ENCODE data around the gene PLVAP. TPM values are rescaled to one million over a fixed set of nuclear protein-coding genes. Genes with fewer than 3 reads are reported as not detected.
A peak's percentile ranks its signal among the peaks of the same experiment; 100 is the strongest.

The PLVAP gene
- total and polyA plus RNA-seq, 2 experiments from 2014 or later = not detected

- Histone ChIP-seq H4K20me1 (replicated peaks; ENCODE audit: insufficient read depth) (no peaks in the 10 kb centered on the region), H3K27me3 (ENCODE audit: insufficient read depth) (no peaks in the 10 kb centered on the region), H2AFZ (peak overlapping the region; percentile 63; the same call in 1 of the 2 replicates), H3K4me1 (ENCODE audit: insufficient read depth) (peaks cover 17% of the 10 kb centered on the region), H3K36me3 (ENCODE audit: insufficient read depth) (no peaks in the 10 kb centered on the region), H3F3A (replicated peaks; ENCODE audit: low read depth) (0 out of 2 replicates have a peak, but pooled peaks cover 7% of the 10 kb centered on the region), H3K79me2 (replicated peaks; ENCODE audit: insufficient read depth) (no peaks in the 10 kb centered on the region), H3K4me2 (peak overlapping the region; percentile 85), H3K9me2 (ENCODE audit: insufficient read depth) (no peaks in the 10 kb centered on the region), H3K4me3 (peak overlapping the region; percentile 62), H3K27ac (ENCODE audit: low read depth) (peak overlapping the region; percentile 90)
- Mint-ChIP-seq H3K27me3 (ENCODE audit: insufficient read depth, low read depth, poor library complexity) (peaks cover 12% of the 10 kb centered on the region), H3K9me3 (no peaks in the 10 kb centered on the region), H3K4me3 (peak overlapping the region; percentile 83), H3K4me1 (peaks cover 28% of the 10 kb centered on the region), H3K36me3 (ENCODE audit: low read depth) (peaks cover 9% of the 10 kb centered on the region; the same call in 2 of the 3 replicates), H3K27ac (peak overlapping the region; percentile 95)
- ATAC-seq (peak; percentile 81), DNase-seq (ENCODE audit: low spot score) (peak; percentile 92)
- peak; percentile 50 for TF ChIP-seq POLR2AphosphoS5 (IDR thresholded peaks at IDR 0.05; ENCODE audit: low read depth)
- TF ChIP-seq EZH2 (IDR thresholded peaks at IDR 0.05; ENCODE audit: low read depth, unreplicated experiment) = no peak
Measured at GRCh38 chr19:17402982-17403855, 26.1 kb upstream of the PLVAP start.

DNA sequence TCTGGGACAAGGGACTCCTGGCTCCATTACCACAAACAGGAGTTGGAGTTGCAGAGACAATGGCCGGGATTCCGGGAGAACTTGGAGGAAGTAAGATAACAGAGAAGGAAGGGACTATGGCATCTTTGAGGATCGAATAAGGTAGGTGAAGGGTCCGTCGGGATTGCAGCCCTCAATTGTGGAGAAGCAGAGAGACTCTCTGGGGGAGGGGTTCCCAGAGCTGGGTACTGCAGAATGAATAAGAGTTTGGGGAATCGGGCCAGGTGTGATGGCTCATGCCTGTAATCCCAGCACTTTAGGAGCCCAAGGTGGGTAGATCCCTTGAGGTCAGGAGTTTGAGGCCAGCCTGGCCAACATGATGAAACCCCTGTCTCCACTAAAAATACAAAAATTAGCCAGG, 24.5 kb upstream of the PLVAP start:
- no peak overlapping the region for H3K27ac ChIP-seq (ENCODE audit: low read depth)
- H3K27me3 ChIP-seq (ENCODE audit: insufficient read depth) = no peaks in the 10 kb centered on the region
- ATAC-seq (no peak), DNase-seq (ENCODE audit: low spot score) (no peak)
- Mint-ChIP-seq H3K4me1 (peaks cover 20% of the 10 kb centered on the region), H3K36me3 (ENCODE audit: low read depth) (peaks cover 9% of the 10 kb centered on the region; the same call in 1 of the 3 replicates), H3K27ac (no peak overlapping the region), H3K9me3 (no peaks in the 10 kb centered on the region), H3K4me3 (no peak overlapping the region), H3K27me3 (ENCODE audit: insufficient read depth, low read depth, poor library complexity) (peaks cover 14% of the 10 kb centered on the region)
- no peaks in the 10 kb centered on the region for H3K79me2 ChIP-seq (replicated peaks; ENCODE audit: insufficient read depth)
- H3F3A ChIP-seq (replicated peaks; ENCODE audit: low read depth) = 0 out of 2 replicates have a peak, but pooled peaks cover 3% of the 10 kb centered on the region
- no peak for TF ChIP-seq ZNF331 (CRISPR knock-in tag; IDR thresholded peaks at IDR 0.05; ENCODE audit: low read depth)
- no peak for TF ChIP-seq POLR2AphosphoS5 (IDR thresholded peaks at IDR 0.05; ENCODE audit: low read depth)
- no peak for TF ChIP-seq CTCF (conservative IDR thresholded peaks at IDR 0.05; ENCODE audit: low read depth in 2 of 2)
- H4K20me1 ChIP-seq (replicated peaks; ENCODE audit: insufficient read depth) = no peaks in the 10 kb centered on the region
- no peaks in the 10 kb centered on the region for H3K36me3 ChIP-seq (ENCODE audit: insufficient read depth)
- no peak overlapping the region for H3K4me3 ChIP-seq
- H3K9me2 ChIP-seq (ENCODE audit: insufficient read depth) = no peaks in the 10 kb centered on the region
- peaks cover 17% of the 10 kb centered on the region for H3K4me1 ChIP-seq (ENCODE audit: insufficient read depth)
- H3K4me2 ChIP-seq = no peak overlapping the region
- H2AFZ ChIP-seq = no peak overlapping the region

DNA sequence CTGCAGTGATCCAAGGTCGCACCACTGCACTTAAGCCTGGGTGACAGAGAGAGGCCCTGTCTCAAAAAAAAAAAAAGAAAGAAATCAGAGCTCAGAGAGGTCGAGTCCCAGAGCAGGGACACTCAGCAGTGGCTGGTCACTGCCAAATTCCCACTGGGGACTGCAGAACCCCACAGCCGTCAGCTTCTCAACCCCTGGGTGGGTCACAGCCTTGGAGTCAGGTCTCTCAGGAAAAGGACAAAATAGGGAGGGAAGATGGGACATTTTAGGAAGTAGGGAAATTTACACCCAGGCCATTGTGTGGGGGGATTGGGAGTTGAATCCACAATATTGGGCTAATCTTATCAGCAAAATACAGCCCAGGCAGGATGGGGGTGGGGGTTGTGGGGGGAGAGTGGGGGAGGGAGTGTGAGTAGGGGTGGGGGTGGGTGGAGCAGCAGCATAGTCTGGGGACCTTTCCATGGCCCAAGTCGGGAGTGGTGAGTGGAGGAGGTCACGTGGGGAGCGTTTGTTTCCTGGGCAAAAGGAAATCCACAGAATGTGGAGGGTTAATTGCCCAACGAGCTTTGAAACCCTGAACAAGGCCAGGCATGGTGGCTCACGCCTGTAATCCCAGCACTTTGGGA, 21.9 kb upstream of the PLVAP start:
- no peaks in the 10 kb centered on the region for H3F3A ChIP-seq (replicated peaks; ENCODE audit: low read depth)
- DNase-seq (ENCODE audit: low spot score) (no peak), ATAC-seq (no peak)
- no peaks in the 10 kb centered on the region for H3K9me3 Mint-ChIP-seq
- H3K9me2 ChIP-seq (ENCODE audit: insufficient read depth) = no peaks in the 10 kb centered on the region
- H4K20me1 ChIP-seq (replicated peaks; ENCODE audit: insufficient read depth) = no peaks in the 10 kb centered on the region; the same call in 1 of the 2 replicates
- H3K79me2 ChIP-seq (replicated peaks; ENCODE audit: insufficient read depth) = no peaks in the 10 kb centered on the region
- H3K4me3 ChIP-seq = no peak overlapping the region
- no peak for TF ChIP-seq JUNB (IDR thresholded peaks at IDR 0.05; ENCODE audit: unreplicated experiment)
- TF ChIP-seq, protein P1, sequence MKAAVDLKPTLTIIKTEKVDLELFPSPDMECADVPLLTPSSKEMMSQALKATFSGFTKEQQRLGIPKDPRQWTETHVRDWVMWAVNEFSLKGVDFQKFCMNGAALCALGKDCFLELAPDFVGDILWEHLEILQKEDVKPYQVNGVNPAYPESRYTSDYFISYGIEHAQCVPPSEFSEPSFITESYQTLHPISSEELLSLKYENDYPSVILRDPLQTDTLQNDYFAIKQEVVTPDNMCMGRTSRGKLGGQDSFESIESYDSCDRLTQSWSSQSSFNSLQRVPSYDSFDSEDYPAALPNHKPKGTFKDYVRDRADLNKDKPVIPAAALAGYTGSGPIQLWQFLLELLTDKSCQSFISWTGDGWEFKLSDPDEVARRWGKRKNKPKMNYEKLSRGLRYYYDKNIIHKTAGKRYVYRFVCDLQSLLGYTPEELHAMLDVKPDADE (IDR thresholded peaks at IDR 0.05) = no peak
- TF ChIP-seq ZNF331 (CRISPR knock-in tag; IDR thresholded peaks at IDR 0.05; ENCODE audit: low read depth) = no peak
- TF ChIP-seq REST (IDR thresholded peaks at IDR 0.05; ENCODE audit: unreplicated experiment) = no peak
- no peak for TF ChIP-seq POLR2AphosphoS5 (IDR thresholded peaks at IDR 0.05; ENCODE audit: low read depth)
- TF ChIP-seq STAT1 (IDR thresholded peaks at IDR 0.05; ENCODE audit: unreplicated experiment) = no peak
- TF ChIP-seq CREB1 (CRISPR knock-in tag; IDR thresholded peaks at IDR 0.05; ENCODE audit: low read depth) = no peak
- no peak for TF ChIP-seq EZH2 (IDR thresholded peaks at IDR 0.05; ENCODE audit: low read depth, unreplicated experiment)
- TF ChIP-seq EZH2phosphoT487 (IDR thresholded peaks at IDR 0.05; ENCODE audit: unreplicated experiment) = no peak
- H3K4me1 Mint-ChIP-seq = peaks cover 7% of the 10 kb centered on the region
- H3K4me2 ChIP-seq = no peak overlapping the region
- H3K27ac ChIP-seq (ENCODE audit: low read depth) = no peak overlapping the region
- H3K36me3 Mint-ChIP-seq (ENCODE audit: low read depth) = peaks cover 9% of the 10 kb centered on the region; the same call in 1 of the 3 replicates
- H2AFZ ChIP-seq = no peak overlapping the region
- peaks cover 18% of the 10 kb centered on the region for H3K27me3 Mint-ChIP-seq (ENCODE audit: insufficient read depth, low read depth, poor library complexity)
- H3K27ac Mint-ChIP-seq = no peak overlapping the region
- H3K4me1 ChIP-seq (ENCODE audit: insufficient read depth) = peaks cover 6% of the 10 kb centered on the region; the same call in 1 of the 2 replicates
- no peaks in the 10 kb centered on the region for H3K27me3 ChIP-seq (ENCODE audit: insufficient read depth)
- H3K4me3 Mint-ChIP-seq = no peak overlapping the region
- no peaks in the 10 kb centered on the region for H3K36me3 ChIP-seq (ENCODE audit: insufficient read depth)
